Esophagus squamous epithelium (tissue), 5 donors: ENCODE measurements around the gene BRWD1. TPM values are rescaled to one million over a fixed set of nuclear protein-coding genes. Genes with fewer than 3 reads are reported as not detected.
A peak's percentile ranks its signal among the peaks of the same experiment; 100 is the strongest.

Source experiments
- DNase-seq: peaks from one replicate; lab custom pipeline; 2025; lab: John Stamatoyannopoulos, UW
- H3K27ac ChIP-seq, 4 donors: fragments of 200-600 bp; sonication (generic); one replicate each; pipeline ENCODE4 v1.5.1; 2016 to 2019; ENCODE audit warnings: mild to moderate bottlenecking in 1 of 4
- H3K27me3 ChIP-seq, 4 donors: fragments of 200-600 bp; sonication (generic); 1 replicate in 3 of 4; 2 replicates in 1 of 4; pipeline versions ENCODE4 v1.5.1 to v1.6.0; 2017 to 2021; ENCODE audit warnings: antibody characterized with exemption in 1 of 4
- H3K36me3 ChIP-seq, 3 donors: fragments of 200-600 bp; sonication (generic); one replicate each; pipeline ENCODE4 v1.5.1; 2016 to 2019
- H3K4me1 ChIP-seq, 3 donors: fragments of 200-600 bp; sonication (generic); one replicate each; pipeline ENCODE4 v1.5.1; 2017 to 2019
- H3K4me3 ChIP-seq, 4 donors: fragments of 200-600 bp; sonication (generic); 1 replicate in 3 of 4; 2 replicates in 1 of 4; pipeline ENCODE4 v1.5.1; 2016 to 2019; ENCODE audit warnings: mild to moderate bottlenecking in 2 of 4, moderate library complexity in 1 of 4
- H3K9me3 ChIP-seq, 3 donors: fragments of 200-600 bp; sonication (generic); one replicate each; pipeline ENCODE4 v1.5.1; 2016 to 2019
- CTCF ChIP-seq, 6 experiments: fragments of 450-650 bp in 4 of 6; fragments of 200-600 bp in 2 of 6; sonication (generic) in 2 of 6; IDR thresholded peaks; one replicate each; pipeline ENCODE4 v1.5.1; 2016 to 2019; ENCODE audit warnings: antibody characterized with exemption in 6 of 6, mild to moderate bottlenecking in 4 of 6, moderate library complexity in 4 of 6
- POLR2A ChIP-seq, 4 donors: fragments of 450-650 bp; IDR thresholded peaks; one replicate each; pipeline ENCODE4 v1.6.1; 2017; ENCODE audit warnings: antibody characterized with exemption in 4 of 4, mild to moderate bottlenecking in 4 of 4, moderate library complexity in 3 of 4
- WGBS, 2 donors: methylation state at CpG; one replicate each; pipeline ENCODE4 v1.1.5; 2018; 5-methylcytosine and 5-hydroxymethylcytosine counted together
- intact Hi-C: fragments of 100-400 bp; cut with DNase I; formaldehyde crosslinking; loops from one replicate; pipeline ENCODE4 v1.15.0; 2022
- total RNA-seq, 4 donors: library from RNA; depleted of rRNA; stranded (reverse); fragments of >200 nt; gene quantifications; one replicate each; pipeline ENCODE4 v1.1.0, GENCODE V29; 2016
- donor health status: DM: yes; HTN: yes; CAD: no.

BRWD1 gene
- total RNA-seq, 4 donors from 2014 or later: 22.1 to 57.2 (median 26.0) TPM

GRCh38 chr21:39180429-39181019 is 132.9 kb downstream of the BRWD1 start:
- Histone ChIP-seq H3K4me1 (peaks cover 7 to 31% (median 8%) of the 10 kb centered on the region in 3 donors), H3K36me3 (peaks cover 0 to 41% (median 5%) of the 10 kb centered on the region in 3 donors), H3K27me3 (no peaks in the 10 kb centered on the region), H3K9me3 (no peaks in the 10 kb centered on the region), H3K27ac (no peak overlapping the region), H3K4me3 (no peak overlapping the region)
- DNase-seq: no peak
- TF ChIP-seq POLR2A (IDR thresholded peaks at IDR 0.05) (no peak), CTCF (IDR thresholded peaks at IDR 0.05) (peak in 3 of 6 experiments; percentile 9 to 30 (median 12))
- intact Hi-C loops: no loop called here
- 82 to 84% methylated on average over 2 of the region's 2 CpGs for WGBS, 2 donors

DNA sequence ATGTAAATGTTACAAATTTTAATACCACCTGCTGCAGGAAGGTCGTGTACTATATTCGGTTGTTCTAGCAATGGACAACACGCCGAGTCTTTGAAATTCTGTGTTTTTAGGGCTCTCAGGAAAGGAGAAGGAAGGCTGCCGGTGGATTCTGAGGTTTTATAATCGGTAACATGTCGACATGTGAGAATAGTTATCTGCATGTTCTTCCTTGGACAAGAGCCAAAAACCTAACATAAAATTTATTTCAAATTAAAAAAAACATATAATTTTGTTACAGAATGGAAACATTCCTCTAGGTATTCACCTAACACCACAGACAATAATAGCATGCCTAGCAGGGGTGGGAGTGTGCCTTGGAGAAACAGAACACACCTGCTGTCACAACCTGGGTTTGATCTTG is 135.0 kb downstream of the BRWD1 start:
- Histone ChIP-seq H3K4me3 (no peak overlapping the region), H3K9me3 (no peaks in the 10 kb centered on the region), H3K36me3 (peaks cover 0 to 59% (median 5%) of the 10 kb centered on the region in 3 donors), H3K27me3 (no peaks in the 10 kb centered on the region), H3K27ac (no peak overlapping the region), H3K4me1 (peaks cover 0 to 19% (median 8%) of the 10 kb centered on the region in 3 donors)
- intact Hi-C loops: no loop called here
- DNase-seq: no peak
- TF ChIP-seq POLR2A (IDR thresholded peaks at IDR 0.05) (no peak), CTCF (IDR thresholded peaks at IDR 0.05) (no peak)
- 76 to 83% methylated on average over 7 of the region's 7 CpGs for WGBS, 2 donors

- no peak for TF ChIP-seq CTCF (IDR thresholded peaks at IDR 0.05)
- TF ChIP-seq POLR2A (IDR thresholded peaks at IDR 0.05): no peak
- 34 to 40% methylated on average over 3 of the region's 3 CpGs for WGBS, 2 donors
- H3K9me3 ChIP-seq: no peaks in the 10 kb centered on the region
These were observed 137.1 kb downstream of the BRWD1 start for GRCh38 chr21:39176271-39176709.

GRCh38 chr21:39175665-39176064 is 137.8 kb downstream of the BRWD1 start:
- Histone ChIP-seq H3K9me3 (no peaks in the 10 kb centered on the region), H3K4me1 (no peaks in the 10 kb centered on the region), H3K27me3 (no peaks in the 10 kb centered on the region), H3K4me3 (no peak overlapping the region), H3K27ac (no peak overlapping the region), H3K36me3 (peaks cover 0 to 86% (median 5%) of the 10 kb centered on the region in 3 donors)
- WGBS, 2 donors: 77 to 85% methylated on average over 10 of the region's 10 CpGs
- intact Hi-C loops: no loop called here
- TF ChIP-seq POLR2A (IDR thresholded peaks at IDR 0.05) (no peak), CTCF (IDR thresholded peaks at IDR 0.05) (no peak)
- DNase-seq: no peak

More at GRCh38 chr21:39176271-39176709, 137.1 kb downstream of the BRWD1 start:
- no peak for DNase-seq
- H3K36me3 ChIP-seq: peaks cover 0 to 80% (median 5%) of the 10 kb centered on the region in 3 donors
- peaks cover 0 to 4% (median 0%) of the 10 kb centered on the region in 3 donors for H3K4me1 ChIP-seq
- no peak overlapping the region for H3K27ac ChIP-seq
- H3K4me3 ChIP-seq: no peak overlapping the region
- intact Hi-C loops: no loop called here
- H3K27me3 ChIP-seq: no peaks in the 10 kb centered on the region

DNA sequence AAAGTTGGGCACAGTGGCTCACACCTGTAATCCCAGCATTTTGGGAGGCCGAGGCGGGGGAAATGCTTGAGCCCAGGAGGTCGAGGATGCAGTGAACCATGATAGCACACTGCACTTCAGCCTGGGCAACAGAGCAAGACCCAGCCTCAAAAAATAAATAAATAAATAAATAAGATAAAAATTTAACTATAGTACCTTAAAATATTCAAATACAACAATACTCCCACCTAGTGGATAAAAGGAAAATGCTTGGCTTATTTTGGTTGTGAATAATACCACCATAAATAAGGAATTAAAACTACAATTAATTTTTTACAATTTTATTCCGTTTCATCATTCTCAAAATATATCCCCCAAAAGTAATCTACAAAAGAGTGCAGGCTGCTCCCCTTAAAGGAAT is 138.3 kb downstream of the BRWD1 start:
- Histone ChIP-seq H3K36me3 (peaks cover 0 to 89% (median 5%) of the 10 kb centered on the region in 3 donors), H3K27ac (no peak overlapping the region), H3K27me3 (no peaks in the 10 kb centered on the region), H3K4me3 (no peak overlapping the region), H3K4me1 (no peaks in the 10 kb centered on the region), H3K9me3 (no peaks in the 10 kb centered on the region)
- TF ChIP-seq POLR2A (IDR thresholded peaks at IDR 0.05): no peak
- TF ChIP-seq CTCF (IDR thresholded peaks at IDR 0.05): peak in 4 of 6 experiments; percentile 26 to 63 (median 56)
- 75 to 79% methylated on average over 4 of the region's 4 CpGs for WGBS, 2 donors
- DNase-seq: no peak
- intact Hi-C loops: no loop called here
